RWPE2 (cell line): ENCODE measurements around the gene TUBE1.

ENCODE experiments used
- ATAC-seq: fragments of 200-7000 bp; cut with Tn5 transposase; 3 replicates; pipeline ENCODE4 v1.9.1; 2021; ENCODE audit warnings: low read depth
- DNase-seq: peaks from one replicate; pipeline ENCODE4 v3.0.0-alpha.2; 2020; ENCODE audit warnings: low spot score
- H3K27ac ChIP-seq: fragments of 450-650 bp; 2 replicates; pipeline ENCODE4 v1.5.1; 2017; ENCODE audit warnings: mild to moderate bottlenecking; ENCODE audit not compliant: poor library complexity, severe bottlenecking
- H3K27me3 ChIP-seq: fragments of 250-450 bp; sonication (Bioruptor Pico); 2 replicates; pipeline ENCODE4 v1.5.1; 2021; ENCODE audit warnings: mild to moderate bottlenecking, moderate library complexity; ENCODE audit not compliant: insufficient read depth, poor library complexity, severe bottlenecking
- H3K36me3 ChIP-seq: fragments of 250-450 bp; sonication (Bioruptor Pico); 2 replicates; pipeline ENCODE4 v1.5.1; 2020; ENCODE audit warnings: low read depth, mild to moderate bottlenecking, moderate library complexity
- H3K4me1 ChIP-seq: fragments of 250-450 bp; sonication (Bioruptor Pico); 2 replicates; pipeline ENCODE4 v1.5.1; 2021; ENCODE audit warnings: mild to moderate bottlenecking, moderate library complexity; ENCODE audit not compliant: insufficient read depth, poor library complexity, severe bottlenecking
- H3K4me3 ChIP-seq: fragments of 250-450 bp; sonication (Bioruptor Pico); 2 replicates; pipeline ENCODE4 v1.5.1; 2021; ENCODE audit warnings: mild to moderate bottlenecking, moderate library complexity; ENCODE audit not compliant: severe bottlenecking
- H3K9me3 ChIP-seq: fragments of 250-450 bp; sonication (Bioruptor Pico); 2 replicates; pipeline ENCODE4 v1.5.1; 2021; ENCODE audit warnings: mild to moderate bottlenecking, moderate library complexity; ENCODE audit not compliant: severe bottlenecking
- TF ChIP-seq, protein P1 (sequence below): fragments of 450-650 bp; IDR thresholded peaks from one replicate; pipeline ENCODE4 v1.5.1; 2017; ENCODE audit warnings: mild to moderate bottlenecking, moderate library complexity; ENCODE audit not compliant: poor library complexity, severe bottlenecking

TUBE1 gene

DNA sequence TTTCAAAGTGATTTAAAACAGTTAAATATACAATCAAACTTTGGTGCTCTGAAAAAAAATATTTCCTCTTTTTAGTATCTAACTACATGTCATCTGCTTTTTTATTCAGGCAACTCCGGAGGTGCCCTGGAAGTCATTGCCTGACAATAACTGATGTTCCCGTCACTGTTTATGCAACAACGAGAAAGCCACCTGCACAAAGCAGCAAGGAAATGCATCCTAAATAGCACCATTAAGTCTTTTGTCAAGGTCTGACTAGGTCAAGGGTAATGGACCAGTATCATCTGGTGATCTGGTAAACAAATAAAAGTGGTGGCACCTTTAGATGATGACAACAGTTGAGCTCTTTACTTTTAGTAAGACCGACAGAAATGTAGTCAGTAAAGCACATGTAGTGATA, 13.3 kb upstream of the TUBE1 start:
- Histone ChIP-seq H3K9me3 (no peaks in the 10 kb centered on the region), H3K4me3 (no peak overlapping the region), H3K36me3 (peaks cover 11% of the 10 kb centered on the region; the same call in 1 of the 2 replicates), H3K4me1 (no peaks in the 10 kb centered on the region), H3K27ac (no peak overlapping the region), H3K27me3 (no peaks in the 10 kb centered on the region)
- TF ChIP-seq, protein P1, sequence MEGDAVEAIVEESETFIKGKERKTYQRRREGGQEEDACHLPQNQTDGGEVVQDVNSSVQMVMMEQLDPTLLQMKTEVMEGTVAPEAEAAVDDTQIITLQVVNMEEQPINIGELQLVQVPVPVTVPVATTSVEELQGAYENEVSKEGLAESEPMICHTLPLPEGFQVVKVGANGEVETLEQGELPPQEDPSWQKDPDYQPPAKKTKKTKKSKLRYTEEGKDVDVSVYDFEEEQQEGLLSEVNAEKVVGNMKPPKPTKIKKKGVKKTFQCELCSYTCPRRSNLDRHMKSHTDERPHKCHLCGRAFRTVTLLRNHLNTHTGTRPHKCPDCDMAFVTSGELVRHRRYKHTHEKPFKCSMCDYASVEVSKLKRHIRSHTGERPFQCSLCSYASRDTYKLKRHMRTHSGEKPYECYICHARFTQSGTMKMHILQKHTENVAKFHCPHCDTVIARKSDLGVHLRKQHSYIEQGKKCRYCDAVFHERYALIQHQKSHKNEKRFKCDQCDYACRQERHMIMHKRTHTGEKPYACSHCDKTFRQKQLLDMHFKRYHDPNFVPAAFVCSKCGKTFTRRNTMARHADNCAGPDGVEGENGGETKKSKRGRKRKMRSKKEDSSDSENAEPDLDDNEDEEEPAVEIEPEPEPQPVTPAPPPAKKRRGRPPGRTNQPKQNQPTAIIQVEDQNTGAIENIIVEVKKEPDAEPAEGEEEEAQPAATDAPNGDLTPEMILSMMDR: no peak
- DNase-seq: no peak
- no peak for ATAC-seq

DNA sequence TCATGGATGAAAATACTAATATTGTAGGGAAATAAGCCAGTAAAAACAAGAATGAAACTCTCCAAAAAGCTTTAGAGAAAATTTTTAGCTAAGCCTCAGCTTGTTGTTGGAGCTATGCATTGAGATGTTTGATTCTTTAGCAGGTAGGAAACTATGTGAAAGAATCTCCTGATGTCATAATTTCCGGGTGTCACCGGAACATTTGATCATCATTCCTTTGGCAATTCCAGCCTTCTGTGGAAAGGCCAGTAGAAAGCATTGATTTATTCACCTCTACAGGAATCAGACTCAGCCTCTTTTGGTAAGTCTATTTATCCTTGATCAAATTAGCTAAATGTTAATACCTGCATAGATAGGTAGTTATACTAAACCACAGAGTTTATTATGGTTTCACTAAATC, 9.6 kb upstream of the TUBE1 start:
- Histone ChIP-seq H3K9me3 (no peaks in the 10 kb centered on the region), H3K27me3 (no peaks in the 10 kb centered on the region), H3K4me3 (no peak overlapping the region), H3K36me3 (peaks cover 11% of the 10 kb centered on the region; the same call in 1 of the 2 replicates), H3K4me1 (no peaks in the 10 kb centered on the region), H3K27ac (no peak overlapping the region)
- TF ChIP-seq, protein P1: no peak
- DNase-seq (no peak), ATAC-seq (no peak)

DNA sequence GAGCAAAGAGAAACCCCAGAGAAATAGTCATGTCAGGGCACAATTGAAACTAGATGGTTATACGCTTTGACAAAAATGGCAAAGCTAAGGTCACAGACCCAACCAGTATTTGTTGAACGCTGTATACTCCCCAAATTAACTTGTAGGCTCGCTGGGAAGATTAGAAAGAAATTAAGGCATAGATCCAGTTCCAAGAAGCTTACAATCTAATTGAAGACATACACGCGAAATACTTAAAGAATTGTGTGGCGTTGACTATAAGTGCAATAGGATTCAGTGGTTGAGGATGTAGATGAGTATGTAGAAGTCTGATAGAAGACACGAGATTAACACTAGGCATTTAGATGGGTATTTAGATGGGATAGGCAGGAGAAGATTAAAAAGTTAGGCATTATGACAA, 634 bp upstream of the TUBE1 start:
- Histone ChIP-seq H3K4me1 (peaks cover 6% of the 10 kb centered on the region), H3K4me3 (peak overlapping the region; percentile 63), H3K27me3 (no peaks in the 10 kb centered on the region), H3K27ac (no peak overlapping the region), H3K36me3 (peaks cover 30% of the 10 kb centered on the region), H3K9me3 (no peaks in the 10 kb centered on the region)
- TF ChIP-seq, protein P1: no peak
- DNase-seq (no peak), ATAC-seq (no peak)

DNA sequence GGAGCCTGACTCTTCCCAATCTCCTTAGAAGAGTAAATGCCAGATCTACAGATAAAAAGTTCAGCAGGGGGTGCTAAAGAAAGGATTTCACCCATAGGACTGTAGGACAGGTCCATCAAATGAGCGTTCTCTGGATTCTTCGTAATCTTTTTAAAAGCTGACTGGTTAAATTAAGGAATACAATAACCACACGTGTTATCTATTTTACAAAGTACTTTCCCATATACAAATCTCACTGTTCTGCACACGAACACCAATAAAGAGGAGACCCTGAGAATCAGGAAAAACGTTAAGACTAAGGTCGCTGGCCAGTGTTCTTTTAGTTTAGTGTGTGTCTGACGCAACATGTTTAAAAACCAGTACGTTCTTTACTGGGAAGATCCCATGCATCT, 542 bp downstream of the TUBE1 start:
- Histone ChIP-seq H3K36me3 (peaks cover 35% of the 10 kb centered on the region), H3K27me3 (no peaks in the 10 kb centered on the region), H3K27ac (peak overlapping the region; percentile 26), H3K4me3 (peak overlapping the region; percentile 63), H3K9me3 (no peaks in the 10 kb centered on the region), H3K4me1 (peaks cover 6% of the 10 kb centered on the region)
- ATAC-seq (peak; percentile 70), DNase-seq (no peak)
- TF ChIP-seq, protein P1: peak; percentile 70

DNA sequence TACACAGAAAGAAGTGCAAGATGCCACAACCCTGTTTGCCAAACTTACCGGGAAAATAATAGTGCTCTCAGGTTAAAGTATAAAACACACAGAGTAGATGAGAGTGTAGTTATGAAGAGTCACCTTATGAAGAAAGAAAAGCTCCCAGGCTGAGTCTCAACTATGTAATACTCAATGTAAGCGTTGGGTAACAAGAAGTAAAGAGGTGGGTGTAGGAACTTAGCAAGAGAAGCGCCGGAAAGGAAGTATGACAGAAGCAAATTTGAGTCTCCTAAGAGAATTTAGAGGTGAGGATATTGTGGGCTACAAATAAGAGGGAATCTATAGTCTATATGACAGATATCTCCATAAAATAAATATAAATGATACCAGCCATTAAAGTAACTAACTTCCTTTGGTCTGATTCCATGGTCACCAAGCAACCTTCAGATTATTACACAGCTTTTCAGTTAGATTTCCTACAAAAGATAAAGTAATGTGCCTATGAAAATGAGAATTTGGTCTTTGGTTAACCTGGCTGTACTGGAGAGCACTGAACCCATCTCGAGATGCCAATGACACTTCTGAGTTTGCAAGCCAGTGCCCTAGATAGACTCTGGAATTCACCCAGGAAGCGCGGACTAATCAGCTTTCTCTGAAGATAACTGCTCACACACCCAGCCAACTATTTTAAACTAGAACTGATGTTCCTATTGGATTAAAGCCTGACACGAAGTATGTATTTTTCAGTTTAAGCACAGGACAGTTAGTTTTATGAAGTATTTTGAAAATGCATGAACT, 1.8 kb downstream of the TUBE1 start:
- ATAC-seq: no peak
- Histone ChIP-seq H3K27me3 (no peaks in the 10 kb centered on the region), H3K27ac (no peak overlapping the region), H3K4me1 (peaks cover 6% of the 10 kb centered on the region), H3K9me3 (no peaks in the 10 kb centered on the region), H3K4me3 (no peak overlapping the region), H3K36me3 (peaks cover 42% of the 10 kb centered on the region)
- DNase-seq: no peak
- TF ChIP-seq, protein P1: no peak
